Right lobe of liver (tissue), 4 donors: ENCODE measurements around the gene FDCSP.

Experiments used
- CTCF ChIP-seq, 4 donors: fragments of 200-600 bp in 3 of 4; fragments of 450-650 bp in 1 of 4; IDR thresholded peaks; one replicate each; pipeline versions ENCODE4 v1.5.1 to v1.8.0; 2016 to 2022; ENCODE audit warnings: antibody characterized with exemption in 4 of 4, mild to moderate bottlenecking in 2 of 4
- POLR2A ChIP-seq: fragments of 450-650 bp; IDR thresholded peaks from one replicate; pipeline ENCODE4 v1.6.1; 2017; ENCODE audit warnings: antibody characterized with exemption, mild to moderate bottlenecking
- donor health status: DM: no; HTN: no; CAD: no.
- donor health status: DM: no; HTN: no; CAD: no.
- donor health status: DM: no; HTN: yes; CAD: no.

GRCh38 chr4:70178075-70178660 is 47.8 kb upstream of the FDCSP start:
- no peak for TF ChIP-seq CTCF (IDR thresholded peaks at IDR 0.05)
- no peak for TF ChIP-seq POLR2A
